Measurements from ENCODE around the gene GRM8. TPM values are rescaled to one million over a fixed set of nuclear protein-coding genes. Genes with fewer than 3 reads are reported as not detected.

Gene GRM8
- total and polyA plus RNA-seq, 10 of the 15 experiments (the other 5 are each of a cell fraction or from before 2014, with no cell fraction given) = 0.33 to 7.1 (median 0.45) TPM; not detected in 2

GRCh38 chr7:127186686-127187085 lies 66.1 kb downstream of the GRM8 start:
- Histone ChIP-seq H2AFZ (ENCODE audit: control insufficient read depth, low read depth, low read length) (no peak overlapping the region), H3K79me2 (ENCODE audit: control insufficient read depth, insufficient read depth, low read length) (no peaks in the 10 kb centered on the region), H3K4me3 (no peak overlapping the region), H3K4me2 (ENCODE audit: control insufficient read depth, insufficient read depth) (no peak overlapping the region), H3K4me1 (ENCODE audit: control insufficient read depth, insufficient read depth, low read length) (no peaks in the 10 kb centered on the region), H3K36me3 (ENCODE audit: control insufficient read depth in 2 of 2, insufficient read depth in 2 of 2, low read length in 1 of 2) (no peaks in the 10 kb centered on the region), H3K9ac (ENCODE audit: control insufficient read depth, insufficient read depth, low read length) (no peak overlapping the region), H3K27ac (ENCODE audit: control insufficient read depth, insufficient read depth) (no peak overlapping the region), H3K9me3 (replicated peaks; ENCODE audit: control insufficient read depth, insufficient read depth, low read length) (no peaks in the 10 kb centered on the region), H3K27me3 (replicated peaks in 1 of 2; ENCODE audit: control insufficient read depth in 2 of 2, insufficient read depth in 2 of 2, low read length in 1 of 2) (no peaks in the 10 kb centered on the region; a peak in 2 of 4 replicates), H4K20me1 (ENCODE audit: control insufficient read depth, insufficient read depth) (no peaks in the 10 kb centered on the region)
- POLR2A ChIA-PET = no interaction called here
- no peak for DNase-seq (ENCODE audit: low read depth, low spot score)
- RAD21 ChIA-PET (ENCODE audit: unreplicated experiment) = no interaction called here
- intact Hi-C loops (cut with micrococcal nuclease; ENCODE audit: unreplicated experiment) (no loop called here), in situ Hi-C loops (cut with MboI) (no loop called here)
- SMC1A ChIA-PET (ENCODE audit: uncharacterized antibody, unreplicated experiment) = no interaction called here
- 0% methylated on average over 1 of the region's 1 CpG for WGBS (ENCODE audit: insufficient coverage, insufficient replicate concordance, low lambda C conversion rate, missing lambda C conversion rate)
- FAIRE-seq = no peak
- no peak for ATAC-seq
- BruUV-seq (replicated peaks) = no TSS peak
- CTCF ChIA-PET = no interaction called here
- no peak for TF ChIP-seq ZNF217 (IDR thresholded peaks at IDR 0.05)
- TF ChIP-seq HDAC2 (IDR thresholded peaks at IDR 0.05) = no peak
- no peak for TF ChIP-seq FOS (IDR thresholded peaks at IDR 0.05; ENCODE audit: borderline replicate concordance, extremely low read depth, insufficient read length)
- TF ChIP-seq SIN3A (IDR thresholded peaks at IDR 0.05; ENCODE audit: low read depth, low read length) = no peak
- no peak for TF ChIP-seq CBX5 (IDR thresholded peaks at IDR 0.05; ENCODE audit: low read depth)
- TF ChIP-seq JUNB (IDR thresholded peaks at IDR 0.05) = no peak
- TF ChIP-seq TCF3 (IDR thresholded peaks at IDR 0.05; ENCODE audit: borderline replicate concordance, insufficient read depth, low read depth, low read length) = no peak
- no peak for TF ChIP-seq BCL11A (IDR thresholded peaks at IDR 0.05; ENCODE audit: low read depth, low read length)
- no peak for TF ChIP-seq SRF (IDR thresholded peaks at IDR 0.05; ENCODE audit: low read depth in 2 of 2, low read length in 2 of 2)
- TF ChIP-seq, protein P1, sequence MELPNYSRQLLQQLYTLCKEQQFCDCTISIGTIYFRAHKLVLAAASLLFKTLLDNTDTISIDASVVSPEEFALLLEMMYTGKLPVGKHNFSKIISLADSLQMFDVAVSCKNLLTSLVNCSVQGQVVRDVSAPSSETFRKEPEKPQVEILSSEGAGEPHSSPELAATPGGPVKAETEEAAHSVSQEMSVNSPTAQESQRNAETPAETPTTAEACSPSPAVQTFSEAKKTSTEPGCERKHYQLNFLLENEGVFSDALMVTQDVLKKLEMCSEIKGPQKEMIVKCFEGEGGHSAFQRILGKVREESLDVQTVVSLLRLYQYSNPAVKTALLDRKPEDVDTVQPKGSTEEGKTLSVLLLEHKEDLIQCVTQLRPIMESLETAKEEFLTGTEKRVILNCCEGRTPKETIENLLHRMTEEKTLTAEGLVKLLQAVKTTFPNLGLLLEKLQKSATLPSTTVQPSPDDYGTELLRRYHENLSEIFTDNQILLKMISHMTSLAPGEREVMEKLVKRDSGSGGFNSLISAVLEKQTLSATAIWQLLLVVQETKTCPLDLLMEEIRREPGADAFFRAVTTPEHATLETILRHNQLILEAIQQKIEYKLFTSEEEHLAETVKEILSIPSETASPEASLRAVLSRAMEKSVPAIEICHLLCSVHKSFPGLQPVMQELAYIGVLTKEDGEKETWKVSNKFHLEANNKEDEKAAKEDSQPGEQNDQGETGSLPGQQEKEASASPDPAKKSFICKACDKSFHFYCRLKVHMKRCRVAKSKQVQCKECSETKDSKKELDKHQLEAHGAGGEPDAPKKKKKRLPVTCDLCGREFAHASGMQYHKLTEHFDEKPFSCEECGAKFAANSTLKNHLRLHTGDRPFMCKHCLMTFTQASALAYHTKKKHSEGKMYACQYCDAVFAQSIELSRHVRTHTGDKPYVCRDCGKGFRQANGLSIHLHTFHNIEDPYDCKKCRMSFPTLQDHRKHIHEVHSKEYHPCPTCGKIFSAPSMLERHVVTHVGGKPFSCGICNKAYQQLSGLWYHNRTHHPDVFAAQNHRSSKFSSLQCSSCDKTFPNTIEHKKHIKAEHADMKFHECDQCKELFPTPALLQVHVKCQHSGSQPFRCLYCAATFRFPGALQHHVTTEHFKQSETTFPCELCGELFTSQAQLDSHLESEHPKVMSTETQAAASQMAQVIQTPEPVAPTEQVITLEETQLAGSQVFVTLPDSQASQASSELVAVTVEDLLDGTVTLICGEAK (IDR thresholded peaks at IDR 0.05; ENCODE audit: borderline replicate concordance) = no peak
- TF ChIP-seq NBN (IDR thresholded peaks at IDR 0.05) = no peak
- TF ChIP-seq STAT1 (conservative IDR thresholded peaks at IDR 0.05) = no peak
- TF ChIP-seq TARDBP (IDR thresholded peaks at IDR 0.05; ENCODE audit: borderline replicate concordance) = no peak
- TF ChIP-seq SUPT20H (IDR thresholded peaks at IDR 0.05; ENCODE audit: borderline replicate concordance, control insufficient read depth, low read depth, low read length) = no peak
- no peak for TF ChIP-seq TCF7 (IDR thresholded peaks at IDR 0.05; ENCODE audit: borderline replicate concordance)
- TF ChIP-seq RFX5 (IDR thresholded peaks at IDR 0.05; ENCODE audit: low read depth, low read length) = no peak

All from GM12878 (cell line).